Heart left ventricle (tissue), 16 donors: ENCODE data around the gene SHOX. TPM values are rescaled to one million over a fixed set of nuclear protein-coding genes. Genes with fewer than 3 reads are reported as not detected.

Experiments
- ATAC-seq, 4 donors: fragments of 200-7000 bp; cut with Tn5 transposase; one replicate each; pipeline ENCODE4 v1.9.1; 2020 to 2022; ENCODE audit warnings: moderate library complexity in 4 of 4, mild to moderate bottlenecking in 3 of 4, moderate number of reproducible peaks in 1 of 4
- DNase-seq, 5 donors: peaks; one replicate each; pipeline ENCODE4 v3.0.0-alpha.2; 2020
- H3K27ac ChIP-seq, 12 donors: fragments of 200-600 bp; sonication (generic) in 4 of 12; one replicate each; pipeline versions ENCODE4 v1.5.0 to v1.8.0; 2016 to 2022; ENCODE audit warnings: mild to moderate bottlenecking in 2 of 12
- H3K27me3 ChIP-seq, 9 donors: fragments of 200-600 bp; sonication (generic) in 2 of 9; one replicate each; pipeline versions ENCODE4 v1.5.1 to v1.8.0; 2016 to 2022; ENCODE audit warnings: mild to moderate bottlenecking in 3 of 9
- H3K36me3 ChIP-seq, 9 donors: fragments of 200-600 bp; sonication (generic) in 2 of 9; one replicate each; pipeline versions ENCODE4 v1.5.0 to v1.8.0; 2018 to 2022; ENCODE audit warnings: mild to moderate bottlenecking in 2 of 9
- H3K4me1 ChIP-seq, 12 donors: fragments of 200-600 bp; sonication (generic) in 4 of 12; one replicate each; pipeline versions ENCODE4 v1.5.0 to v1.8.0; 2016 to 2022; ENCODE audit warnings: mild to moderate bottlenecking in 3 of 12
- H3K4me3 ChIP-seq, 12 donors: fragments of 200-600 bp; sonication (generic) in 4 of 12; one replicate each; pipeline versions ENCODE4 v1.5.0 to v1.8.0; 2017 to 2022; ENCODE audit warnings: mild to moderate bottlenecking in 9 of 12, moderate library complexity in 4 of 12
- H3K9me3 ChIP-seq, 12 donors: fragments of 200-600 bp; sonication (generic) in 4 of 12; one replicate each; pipeline versions ENCODE4 v1.5.0 to v1.8.0; 2016 to 2022; ENCODE audit warnings: mild to moderate bottlenecking in 1 of 12
- POLR2A ChIP-seq, 2 donors: fragments of 450-650 bp; IDR thresholded peaks; one replicate each; pipeline ENCODE4 v1.6.1; 2017; ENCODE audit warnings: antibody characterized with exemption in 2 of 2, mild to moderate bottlenecking in 2 of 2, moderate library complexity in 2 of 2
- WGBS, 4 donors: extraction: QIAGEN DNeasy Blood & Tissue Kit in 2 of 4; methylation state at CpG; one replicate each; pipeline versions ENCODE4 v1.1.5 to v1.1.7; 2013 to 2018; 5-methylcytosine and 5-hydroxymethylcytosine counted together
- intact Hi-C, 10 donors: fragments of 100-400 bp; cut with DNase I; formaldehyde crosslinking; loops; one replicate each; pipeline versions ENCODE4 v1.11.1 to v1.14.2; 2022
- polyA plus RNA-seq, 2 donors: library from polyadenylated mRNA; stranded (reverse); fragments of 200-250 nt; gene quantifications; one replicate each; pipeline ENCODE4 v1.2.3, GENCODE V29; 2013
- total RNA-seq, 9 donors: library from RNA; depleted of rRNA in 2 of 9; stranded (reverse); fragments of >200 nt in 2 of 9; fragmentation: NEBNext Ultra II Directional in 3 of 9; extraction: Animal tissue kit (Norgen Biotek cat#: 25700) in 3 of 9; gene quantifications; one replicate each; pipeline versions ENCODE4 v1.1.0 to v1.2.4, GENCODE V29; 2016 to 2023
- TF ChIP-seq, protein P1 (sequence below), 12 donors: fragments of 200-600 bp; sonication (generic) in 4 of 12; IDR thresholded peaks; one replicate each; pipeline versions ENCODE4 v1.5.0 to v1.8.0; 2018 to 2022; ENCODE audit warnings: antibody characterized with exemption in 12 of 12, mild to moderate bottlenecking in 5 of 12
- donor health status: ischemic (EF 13 %, LVEDD 7.1; RV severe dilation, severe dysfunction).
- donor health status: healthy with polysubstance abuse.
- donor health status: DM: no; HTN: yes; CAD: no.
- donor health status: DM: no; HTN: no; CAD: no.
- donor health status: ischemic (EF 25% LVEDD 6.9; RV normal size, moderate dysfunction).
- donor health status: ischemic (EF 25% LVEDD 5.7; RV mildly dilated, moderate dysfunction).
- donor health status: healthy.
- donor health status: DM: yes; HTN: yes; CAD: no.
- donor health status: ischemic (EF 35%, LVEDD 5.7; RV mildly dilated, moderate dysfunction).
- donor health status: nonischemic (EF 11% LVEDD 7.7; RV severe dilation, severe dysfunction).
- donor health status: DM: yes; HTN: yes; CAD: no.
- donor health status: PGD.
- donor health status: ischemic (EF 29% LVEDD 5.4; RV normal size, mild dysfunction).
- donor health status: nonischemic (EF 23%, LVEDD 6.1; RV moderate dilation, normal function).

The SHOX gene
- total and polyA plus RNA-seq, 11 donors: not detected

DNA sequence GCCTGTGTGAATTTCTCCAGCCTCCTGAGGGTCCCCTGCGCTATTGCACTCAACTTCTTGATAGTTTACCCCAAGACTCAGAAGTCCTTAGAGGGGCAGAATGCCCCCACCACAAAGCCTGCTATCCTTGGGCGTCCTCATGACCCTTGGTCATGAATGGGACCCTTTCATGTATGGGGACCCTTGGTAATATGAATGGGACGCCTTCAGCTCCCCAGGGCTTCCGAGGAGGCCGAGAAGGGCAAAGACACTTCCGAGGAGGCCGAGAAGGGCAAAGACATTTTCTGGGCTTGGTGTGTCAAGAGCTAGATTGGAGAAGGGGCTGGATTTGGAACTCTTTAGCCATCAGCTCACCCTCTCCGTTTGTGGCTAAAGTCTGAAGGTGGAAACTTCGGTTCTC, 8.6 kb downstream of the SHOX start:
- WGBS, 4 donors: 2 to 3% (median 3%) methylated on average over 8 to 9 of the region's 9 CpGs

DNA sequence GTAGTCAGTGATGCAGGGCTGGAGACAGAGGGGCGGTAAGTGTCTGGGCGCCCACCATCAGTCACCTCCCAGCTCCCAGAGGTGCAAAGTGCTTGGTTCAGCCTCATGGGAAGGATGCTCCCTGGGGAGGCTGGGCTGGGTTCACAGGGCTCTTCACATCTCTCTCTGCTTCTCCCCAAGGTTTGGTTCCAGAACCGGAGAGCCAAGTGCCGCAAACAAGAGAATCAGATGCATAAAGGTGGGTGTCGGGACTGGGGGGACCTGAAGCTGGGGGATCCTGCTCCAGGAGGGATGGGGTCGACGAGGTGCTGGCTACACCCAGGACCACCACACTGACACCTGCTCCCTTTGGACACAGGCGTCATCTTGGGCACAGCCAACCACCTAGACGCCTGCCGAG, 10.1 kb downstream of the SHOX start:
- 10 to 15% (median 11%) methylated on average over 10 of the region's 10 CpGs for WGBS, 4 donors
- H3K4me3 ChIP-seq: no peak overlapping the region
- peaks cover 19 to 84% (median 68%) of the 10 kb centered on the region in 9 donors for H3K27me3 ChIP-seq
- no peak for TF ChIP-seq POLR2A (IDR thresholded peaks at IDR 0.05)
- TF ChIP-seq, protein P1, sequence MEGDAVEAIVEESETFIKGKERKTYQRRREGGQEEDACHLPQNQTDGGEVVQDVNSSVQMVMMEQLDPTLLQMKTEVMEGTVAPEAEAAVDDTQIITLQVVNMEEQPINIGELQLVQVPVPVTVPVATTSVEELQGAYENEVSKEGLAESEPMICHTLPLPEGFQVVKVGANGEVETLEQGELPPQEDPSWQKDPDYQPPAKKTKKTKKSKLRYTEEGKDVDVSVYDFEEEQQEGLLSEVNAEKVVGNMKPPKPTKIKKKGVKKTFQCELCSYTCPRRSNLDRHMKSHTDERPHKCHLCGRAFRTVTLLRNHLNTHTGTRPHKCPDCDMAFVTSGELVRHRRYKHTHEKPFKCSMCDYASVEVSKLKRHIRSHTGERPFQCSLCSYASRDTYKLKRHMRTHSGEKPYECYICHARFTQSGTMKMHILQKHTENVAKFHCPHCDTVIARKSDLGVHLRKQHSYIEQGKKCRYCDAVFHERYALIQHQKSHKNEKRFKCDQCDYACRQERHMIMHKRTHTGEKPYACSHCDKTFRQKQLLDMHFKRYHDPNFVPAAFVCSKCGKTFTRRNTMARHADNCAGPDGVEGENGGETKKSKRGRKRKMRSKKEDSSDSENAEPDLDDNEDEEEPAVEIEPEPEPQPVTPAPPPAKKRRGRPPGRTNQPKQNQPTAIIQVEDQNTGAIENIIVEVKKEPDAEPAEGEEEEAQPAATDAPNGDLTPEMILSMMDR (IDR thresholded peaks at IDR 0.05): no peak
- no peaks in the 10 kb centered on the region for H3K9me3 ChIP-seq
- DNase-seq (peak in 1 of 5 donors; percentile 29), ATAC-seq (no peak)
- H3K4me1 ChIP-seq: peaks cover 0 to 12% (median 0%) of the 10 kb centered on the region in 12 donors
- no peak overlapping the region for H3K27ac ChIP-seq
- no peaks in the 10 kb centered on the region for H3K36me3 ChIP-seq
- intact Hi-C loops: no loop called here

More for the DNA sequence above, 8.6 kb downstream of the SHOX start:
- Histone ChIP-seq H3K4me3 (no peak overlapping the region), H3K4me1 (peaks cover 0 to 7% (median 0%) of the 10 kb centered on the region in 12 donors), H3K27ac (no peak overlapping the region), H3K36me3 (no peaks in the 10 kb centered on the region), H3K27me3 (peaks cover 25 to 84% (median 71%) of the 10 kb centered on the region in 9 donors), H3K9me3 (no peaks in the 10 kb centered on the region)
- TF ChIP-seq, protein P1 (IDR thresholded peaks at IDR 0.05): no peak
- no peak for TF ChIP-seq POLR2A (IDR thresholded peaks at IDR 0.05)
- intact Hi-C loops: no loop called here
- ATAC-seq: no peak
- no peak for DNase-seq

DNA sequence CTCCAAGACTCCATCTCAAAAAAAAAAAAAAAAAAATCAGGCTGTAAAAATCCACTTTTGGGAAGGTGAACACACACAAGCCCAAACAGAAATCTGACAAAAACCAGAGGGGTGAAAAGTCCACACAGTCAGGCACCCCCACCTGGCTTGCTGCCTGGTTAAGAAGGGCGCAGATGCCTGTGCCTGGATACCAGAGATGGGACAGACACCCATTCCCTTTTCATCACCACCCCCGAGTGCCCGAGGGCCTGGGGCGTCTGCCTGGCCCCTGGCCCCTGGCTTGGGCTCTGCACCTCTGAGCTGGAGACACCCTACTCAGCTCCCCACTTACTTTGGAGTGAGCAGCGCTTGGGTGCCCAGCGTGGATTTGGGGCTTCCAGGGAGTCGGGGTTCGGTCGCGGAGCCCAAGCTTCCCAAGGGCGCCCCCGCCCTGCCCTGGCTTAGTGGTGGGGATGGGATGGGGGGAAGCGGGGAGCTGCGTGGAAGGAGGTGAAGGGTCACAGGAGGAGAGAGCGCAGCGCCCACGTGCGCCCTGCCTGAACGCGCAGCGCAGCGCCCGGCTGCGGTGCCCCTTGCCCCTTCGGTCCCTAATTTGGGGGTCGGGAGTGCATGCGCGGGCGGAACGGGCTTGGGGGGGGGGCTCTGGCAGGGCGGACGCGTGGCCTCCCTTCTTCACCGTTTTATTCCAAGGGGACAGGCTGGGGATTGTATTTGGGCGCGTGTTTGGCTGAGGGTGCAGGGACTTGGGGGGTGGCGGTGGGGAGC, 11.3 kb downstream of the SHOX start:
- TF ChIP-seq, protein P1 (IDR thresholded peaks at IDR 0.05): no peak
- no peak for TF ChIP-seq POLR2A (IDR thresholded peaks at IDR 0.05)
- ATAC-seq (no peak), DNase-seq (peak in 1 of 5 donors; percentile 27)
- peaks cover 17 to 83% (median 70%) of the 10 kb centered on the region in 9 donors for H3K27me3 ChIP-seq
- no peaks in the 10 kb centered on the region for H3K36me3 ChIP-seq
- intact Hi-C loops: no loop called here
- 3 to 13% (median 6%) methylated on average over 12 to 37 of the region's 37 CpGs for WGBS, 4 donors
- no peaks in the 10 kb centered on the region for H3K9me3 ChIP-seq
- no peak overlapping the region for H3K27ac ChIP-seq
- H3K4me1 ChIP-seq: peaks cover 0 to 12% (median 0%) of the 10 kb centered on the region in 12 donors
- H3K4me3 ChIP-seq: no peak overlapping the region

DNA sequence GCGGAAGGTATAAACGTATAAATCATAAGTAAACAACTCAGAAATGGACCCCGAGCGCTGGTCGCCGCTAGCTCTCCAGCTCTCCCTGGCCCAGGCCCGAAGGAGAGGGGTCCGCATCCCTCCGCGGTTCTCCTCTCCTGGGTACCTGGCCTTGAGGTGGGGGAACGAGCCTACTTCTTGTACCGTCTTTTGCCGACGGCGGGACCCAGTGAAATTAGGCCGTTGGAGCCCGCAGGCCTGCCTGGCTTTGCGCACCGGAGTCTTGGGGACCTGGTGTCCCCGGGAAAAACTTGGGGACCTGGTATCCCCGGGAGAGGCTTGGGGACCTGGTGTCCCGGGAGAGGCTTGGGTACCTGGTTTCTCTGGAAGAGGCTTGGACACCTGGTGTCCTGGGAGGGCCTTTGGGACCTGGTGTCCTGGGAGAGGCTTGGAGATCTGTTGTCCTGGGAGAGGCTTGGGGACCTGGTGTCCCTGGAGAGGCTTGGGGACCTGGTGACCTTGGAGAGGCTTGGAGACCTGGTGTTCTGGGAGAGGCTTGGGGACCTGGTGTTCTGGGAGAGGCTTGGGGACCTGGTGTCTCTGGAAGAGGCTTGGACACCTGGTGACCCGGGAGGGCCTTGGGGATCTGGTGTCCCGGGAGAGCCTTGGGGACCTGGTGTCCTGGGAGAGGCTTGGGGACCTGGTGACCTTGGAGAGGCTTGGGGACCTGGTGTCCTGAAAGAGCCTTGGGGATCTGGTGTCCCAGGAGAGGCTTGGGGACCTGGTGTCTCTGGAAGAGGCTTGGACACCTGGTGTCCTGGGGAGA, 12.0 kb downstream of the SHOX start:
- intact Hi-C loops: no loop called here
- TF ChIP-seq POLR2A (IDR thresholded peaks at IDR 0.05): no peak
- TF ChIP-seq, protein P1 (IDR thresholded peaks at IDR 0.05): no peak
- peaks cover 16 to 75% (median 62%) of the 10 kb centered on the region in 9 donors for H3K27me3 ChIP-seq

More for the DNA sequence above, 12.0 kb downstream of the SHOX start:
- Histone ChIP-seq H3K4me1 (peaks cover 0 to 9% (median 0%) of the 10 kb centered on the region in 12 donors), H3K36me3 (no peaks in the 10 kb centered on the region), H3K4me3 (no peak overlapping the region), H3K27ac (no peak overlapping the region), H3K9me3 (no peaks in the 10 kb centered on the region)
- no peak for ATAC-seq
- WGBS, 4 donors: 9 to 11% (median 10%) methylated on average over 13 to 24 of the region's 24 CpGs
- no peak for DNase-seq
